K562 (cell line): ENCODE measurements around the gene UBE2D2. TPM values are rescaled to one million over a fixed set of nuclear protein-coding genes. Genes with fewer than 3 reads are reported as not detected.

Experiments used
- C11orf30 ChIP-seq: fragments of 450-650 bp; IDR thresholded peaks from 2 replicates; pipeline ENCODE4 v1.6.1; 2016; ENCODE audit warnings: low read depth, mild to moderate bottlenecking
- CBX8 ChIP-seq: fragments of 200-600 bp; sonication (generic); IDR thresholded peaks from 2 replicates; pipeline ENCODE4 v1.6.1; 2012; ENCODE audit warnings: borderline replicate concordance, mixed run types, low read depth, mild to moderate bottlenecking, moderate library complexity, mixed read lengths, low read length, control low read depth, inconsistent platforms; ENCODE audit not compliant: poor library complexity, severe bottlenecking; ENCODE audit errors: extremely low read depth
- EWSR1 ChIP-seq: fragments of 450-650 bp; IDR thresholded peaks from 2 replicates; pipeline ENCODE4 v1.6.1; 2018; ENCODE audit warnings: borderline replicate concordance, mild to moderate bottlenecking, low read depth, moderate library complexity; ENCODE audit not compliant: partially characterized antibody
- FOXJ2 ChIP-seq: fragments of 200-800 bp; sonication (Bioruptor generic); IDR thresholded peaks from 2 replicates; pipeline ENCODE4 v1.6.1; 2016; ENCODE audit warnings: missing genetic modification characterization, missing compliant biosample characterization
- HMGN3 ChIP-seq: IDR thresholded peaks from 2 replicates; pipeline ENCODE4 v1.6.1; 2011; ENCODE audit warnings: borderline replicate concordance, low read depth, mild to moderate bottlenecking, mixed read lengths, low read length; ENCODE audit not compliant: insufficient read length; ENCODE audit errors: extremely low read depth
- HNRNPUL1 ChIP-seq: fragments of 200-400 bp; formaldehyde crosslinking; IDR thresholded peaks from 2 replicates; pipeline ENCODE4 v1.6.1; 2017; ENCODE audit warnings: low read length
- L3MBTL2 ChIP-seq: fragments of 450-650 bp; IDR thresholded peaks from 2 replicates; pipeline ENCODE4 v1.6.1; 2016; ENCODE audit warnings: mild to moderate bottlenecking, moderate library complexity
- MBD2 ChIP-seq: sonication (generic); IDR thresholded peaks from 2 replicates; pipeline ENCODE4 v1.6.1; 2016; ENCODE audit warnings: low read depth, borderline replicate concordance
- NONO ChIP-seq, 2 experiments: fragments of 200-400 bp in 1 of 2; fragments of 450-650 bp in 1 of 2; formaldehyde crosslinking in 1 of 2; IDR thresholded peaks; 2 replicates each; pipeline ENCODE4 v1.6.1; 2017; ENCODE audit warnings: low read depth in 2 of 2, mild to moderate bottlenecking in 2 of 2, moderate library complexity in 2 of 2, low read length in 1 of 2
- PHF20 ChIP-seq: fragments of 450-650 bp; IDR thresholded peaks from 2 replicates; pipeline ENCODE4 v1.6.1; 2018; ENCODE audit not compliant: partially characterized antibody
- PTTG1 ChIP-seq: fragments of 450-650 bp; IDR thresholded peaks from 2 replicates; pipeline ENCODE4 v1.6.1; 2016; ENCODE audit warnings: low read depth, mild to moderate bottlenecking, missing genetic modification characterization, missing compliant biosample characterization
- RNF219 ChIP-seq: fragments of 250-450 bp; sonication (Bioruptor Pico); IDR thresholded peaks from 2 replicates; pipeline ENCODE4 v1.5.0; 2022; ENCODE audit warnings: mild to moderate bottlenecking
- SETDB1 ChIP-seq: IDR thresholded peaks from one replicate; pipeline ENCODE4 v1.6.1; 2012; ENCODE audit warnings: low read length, control low read depth, inconsistent platforms
- SMARCE1 ChIP-seq: fragments of 450-650 bp; IDR thresholded peaks from 2 replicates; pipeline ENCODE4 v1.7.1; 2016; ENCODE audit warnings: mild to moderate bottlenecking
- SP2 ChIP-seq: IDR thresholded peaks from 2 replicates; pipeline ENCODE4 v1.6.1; 2011; ENCODE audit warnings: mild to moderate bottlenecking, low read depth, low read length, moderate library complexity; ENCODE audit not compliant: poor library complexity, severe bottlenecking; ENCODE audit errors: extremely low read depth
- XRCC5 ChIP-seq: fragments of 200-400 bp; formaldehyde crosslinking; IDR thresholded peaks from 2 replicates; pipeline ENCODE4 v1.6.1; 2017; ENCODE audit warnings: low read depth, mild to moderate bottlenecking, low read length
- ZNF24 ChIP-seq: fragments of 450-650 bp; IDR thresholded peaks from 2 replicates; pipeline ENCODE4 v1.6.1; 2016
- ZNF41 ChIP-seq: fragments of 250-450 bp; sonication (Bioruptor Pico); conservative IDR thresholded peaks from 2 replicates; pipeline ENCODE4 v1.4.0; 2020; ENCODE audit warnings: mild to moderate bottlenecking
- ZNF583 ChIP-seq: fragments of 250-450 bp; sonication (Bioruptor Pico); IDR thresholded peaks from 2 replicates; pipeline ENCODE4 v1.4.0; 2020
- polyA plus RNA-seq, 8 experiments: library from polyadenylated mRNA; depleted of rRNA in 4 of 8; stranded (reverse) in 5 of 8; unstranded in 3 of 8; fragments of >200 nt; fragmentation: Nextera tagmentation in 2 of 8; fragmentation: Illumina TruSeq in 1 of 8; extraction: Ambion mirVana in 2 of 8; extraction: Trizol in 1 of 8; gene quantifications; 2 replicates each; pipeline versions ENCODE4 v1.2.1 to v1.2.3, GENCODE V29; 2011 to 2014; ENCODE audit warnings: inconsistent platforms in 1 of 8, missing spikeins in 1 of 8
- total RNA-seq, 7 experiments: library from RNA; depleted of rRNA in 6 of 7; stranded (reverse); fragments of >200 nt in 6 of 7; fragmentation: Illumina TruSeq in 2 of 7; extraction: Trizol in 2 of 7; gene quantifications; 2 replicates each; pipeline versions ENCODE4 v1.2.1 to v1.2.3, GENCODE V29; 2011 to 2021; ENCODE audit warnings: low replicate concordance in 1 of 7
- TF ChIP-seq, protein P1 (sequence below): fragments of 250-450 bp; sonication (Bioruptor Pico); IDR thresholded peaks from 2 replicates; pipeline ENCODE4 v1.5.0; 2020; ENCODE audit warnings: mild to moderate bottlenecking
- TF ChIP-seq, protein P2 (sequence below): sonication (generic); formaldehyde crosslinking; IDR thresholded peaks from 2 replicates; pipeline ENCODE4 v1.8.1; 2022; ENCODE audit warnings: missing genetic modification reagents
- TF ChIP-seq, protein P3 (sequence below): fragments of 200-800 bp; sonication (Bioruptor generic); IDR thresholded peaks from 2 replicates; pipeline ENCODE4 v1.6.1; 2017; ENCODE audit warnings: missing genetic modification characterization, missing compliant biosample characterization

Gene UBE2D2
- total and polyA plus RNA-seq, 9 of the 15 experiments (the other 6 are each of a cell fraction or from before 2014, with no cell fraction given) = 53.6 to 198 (median 122) TPM

- TF ChIP-seq RNF219 (CRISPR knock-in tag) (no peak), MBD2 (no peak), NONO (IDR thresholded peaks at IDR 0.05; ENCODE audit: low read depth in 2 of 2, low read length in 1 of 2) (peak in 1 of 2 experiments; percentile 67; a peak in 1 of 4 replicates), SETDB1 (no peak), FOXJ2 (no peak), ZNF41 (CRISPR knock-in tag) (no peak), CBX8 (no peak), PTTG1 (tag) (no peak), HMGN3 (peak; percentile 93), SP2 (no peak), ZNF24 (peak; percentile 31; the same call in 1 of the 2 replicates), ZNF583 (no peak), EWSR1 (no peak), HNRNPUL1 (no peak), C11orf30 (no peak; the same call in 1 of the 2 replicates), XRCC5 (no peak), SMARCE1 (peak; percentile 89), PHF20 (no peak), L3MBTL2 (peak; percentile 73)
- TF ChIP-seq, protein P1, sequence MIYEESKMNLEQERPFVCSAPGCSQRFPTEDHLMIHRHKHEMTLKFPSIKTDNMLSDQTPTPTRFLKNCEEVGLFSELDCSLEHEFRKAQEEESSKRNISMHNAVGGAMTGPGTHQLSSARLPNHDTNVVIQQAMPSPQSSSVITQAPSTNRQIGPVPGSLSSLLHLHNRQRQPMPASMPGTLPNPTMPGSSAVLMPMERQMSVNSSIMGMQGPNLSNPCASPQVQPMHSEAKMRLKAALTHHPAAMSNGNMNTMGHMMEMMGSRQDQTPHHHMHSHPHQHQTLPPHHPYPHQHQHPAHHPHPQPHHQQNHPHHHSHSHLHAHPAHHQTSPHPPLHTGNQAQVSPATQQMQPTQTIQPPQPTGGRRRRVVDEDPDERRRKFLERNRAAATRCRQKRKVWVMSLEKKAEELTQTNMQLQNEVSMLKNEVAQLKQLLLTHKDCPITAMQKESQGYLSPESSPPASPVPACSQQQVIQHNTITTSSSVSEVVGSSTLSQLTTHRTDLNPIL (CRISPR knock-in tag) = no peak
- TF ChIP-seq, protein P2, sequence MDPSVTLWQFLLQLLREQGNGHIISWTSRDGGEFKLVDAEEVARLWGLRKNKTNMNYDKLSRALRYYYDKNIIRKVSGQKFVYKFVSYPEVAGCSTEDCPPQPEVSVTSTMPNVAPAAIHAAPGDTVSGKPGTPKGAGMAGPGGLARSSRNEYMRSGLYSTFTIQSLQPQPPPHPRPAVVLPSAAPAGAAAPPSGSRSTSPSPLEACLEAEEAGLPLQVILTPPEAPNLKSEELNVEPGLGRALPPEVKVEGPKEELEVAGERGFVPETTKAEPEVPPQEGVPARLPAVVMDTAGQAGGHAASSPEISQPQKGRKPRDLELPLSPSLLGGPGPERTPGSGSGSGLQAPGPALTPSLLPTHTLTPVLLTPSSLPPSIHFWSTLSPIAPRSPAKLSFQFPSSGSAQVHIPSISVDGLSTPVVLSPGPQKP (CRISPR knock-in tag) = no peak
- TF ChIP-seq, protein P3, sequence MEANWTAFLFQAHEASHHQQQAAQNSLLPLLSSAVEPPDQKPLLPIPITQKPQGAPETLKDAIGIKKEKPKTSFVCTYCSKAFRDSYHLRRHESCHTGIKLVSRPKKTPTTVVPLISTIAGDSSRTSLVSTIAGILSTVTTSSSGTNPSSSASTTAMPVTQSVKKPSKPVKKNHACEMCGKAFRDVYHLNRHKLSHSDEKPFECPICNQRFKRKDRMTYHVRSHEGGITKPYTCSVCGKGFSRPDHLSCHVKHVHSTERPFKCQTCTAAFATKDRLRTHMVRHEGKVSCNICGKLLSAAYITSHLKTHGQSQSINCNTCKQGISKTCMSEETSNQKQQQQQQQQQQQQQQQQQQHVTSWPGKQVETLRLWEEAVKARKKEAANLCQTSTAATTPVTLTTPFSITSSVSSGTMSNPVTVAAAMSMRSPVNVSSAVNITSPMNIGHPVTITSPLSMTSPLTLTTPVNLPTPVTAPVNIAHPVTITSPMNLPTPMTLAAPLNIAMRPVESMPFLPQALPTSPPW (CRISPR knock-in tag) = peak; percentile 99
Observed at GRCh38 chr5:139660923-139661814, 100.0 kb downstream of the UBE2D2 start (continued).
